GM18519 (cell line): ENCODE data around the gene MAB21L3.
A peak's percentile ranks its signal among the peaks of the same experiment; 100 is the strongest.
"Not testable (repeated sequence)": the region's sequence is repeated elsewhere in the genome, so short reads cannot be mapped to it uniquely, and the experiment has no call there.

ENCODE experiments used
- ATAC-seq: cut with Tn5 transposase; IDR thresholded peaks from one replicate; pipeline ENCODE4 v1.9.1; 2021; ENCODE audit warnings: mild to moderate bottlenecking, moderate library complexity; ENCODE audit not compliant: unreplicated experiment, low FRiP score

MAB21L3 gene

GRCh38 chr1:116133696-116134475 is 22.7 kb downstream of the MAB21L3 start:
- no peak for ATAC-seq

- no peak for ATAC-seq
Observed at GRCh38 chr1:116134476-116134773, 23.2 kb downstream of the MAB21L3 start.

- ATAC-seq: no peak
Observed at GRCh38 chr1:116138277-116138792, 27.1 kb downstream of the MAB21L3 start.

- no peak for ATAC-seq
Observed at GRCh38 chr1:116139592-116140134, 28.5 kb downstream of the MAB21L3 start.

- no peak for ATAC-seq
Observed at GRCh38 chr1:116144151-116144550, 33.0 kb downstream of the MAB21L3 start.

- ATAC-seq: not testable (repeated sequence)
Observed at GRCh38 chr1:116146447-116147113, 35.4 kb downstream of the MAB21L3 start.

- no peak for ATAC-seq
Observed at GRCh38 chr1:116147114-116147510, 35.9 kb downstream of the MAB21L3 start.

GRCh38 chr1:116147972-116148371 is 36.8 kb downstream of the MAB21L3 start:
- no peak for ATAC-seq

GRCh38 chr1:116148967-116149366 is 37.8 kb downstream of the MAB21L3 start:
- no peak for ATAC-seq

- no peak for ATAC-seq
Observed at GRCh38 chr1:116150368-116150767, 39.2 kb downstream of the MAB21L3 start.

- ATAC-seq: peak; percentile 96
Observed at GRCh38 chr1:116151739-116152576, 40.8 kb downstream of the MAB21L3 start.

GRCh38 chr1:116152577-116152943 is 41.4 kb downstream of the MAB21L3 start:
- no peak for ATAC-seq

GRCh38 chr1:116152950-116153691 is 41.9 kb downstream of the MAB21L3 start:
- ATAC-seq: no peak

GRCh38 chr1:116153692-116154031 is 42.5 kb downstream of the MAB21L3 start:
- no peak for ATAC-seq

GRCh38 chr1:116154536-116154935 is 43.3 kb downstream of the MAB21L3 start:
- ATAC-seq: no peak

- ATAC-seq: no peak
Observed at GRCh38 chr1:116157096-116157495, 45.9 kb downstream of the MAB21L3 start.

- ATAC-seq: no peak
Observed at GRCh38 chr1:116159177-116159576, 48.0 kb downstream of the MAB21L3 start.

- ATAC-seq: no peak
Observed at GRCh38 chr1:116159611-116160010, 48.4 kb downstream of the MAB21L3 start.

GRCh38 chr1:116161390-116161789 is 50.2 kb downstream of the MAB21L3 start:
- no peak for ATAC-seq

GRCh38 chr1:116161877-116162390 is 50.7 kb downstream of the MAB21L3 start:
- ATAC-seq: no peak
